NCI-H774 (cell line): ENCODE data around the gene NFIL3.
"Not testable (repeated sequence)": the region's sequence is repeated elsewhere in the genome, so short reads cannot be mapped to it uniquely, and the experiment has no call there.

Experiments
- DNase-seq: peaks from one replicate; lab custom pipeline; 2025; lab: John Stamatoyannopoulos, UW

NFIL3 gene

DNA sequence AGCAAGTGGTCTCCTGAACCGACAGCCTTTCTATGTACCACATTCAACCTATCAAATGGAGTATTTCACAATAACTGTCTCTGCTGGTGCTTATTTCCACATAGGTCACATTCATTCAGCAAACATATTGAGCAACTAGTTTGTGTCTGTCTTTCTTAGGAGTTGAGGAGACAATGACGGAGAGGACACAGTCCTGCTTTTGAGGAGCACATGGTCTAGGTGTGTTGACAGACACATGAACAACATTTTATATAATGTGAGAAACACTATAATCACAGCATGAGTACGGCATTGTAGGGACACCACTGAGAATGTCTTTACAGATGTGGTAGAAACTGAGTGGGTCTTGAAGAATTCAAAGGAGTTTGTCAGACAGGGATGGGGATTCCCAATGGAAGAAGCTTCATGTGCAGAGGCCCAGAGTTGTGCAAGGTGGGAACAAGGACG lies 28.5 kb downstream of the NFIL3 start:
- no peak for DNase-seq

DNA sequence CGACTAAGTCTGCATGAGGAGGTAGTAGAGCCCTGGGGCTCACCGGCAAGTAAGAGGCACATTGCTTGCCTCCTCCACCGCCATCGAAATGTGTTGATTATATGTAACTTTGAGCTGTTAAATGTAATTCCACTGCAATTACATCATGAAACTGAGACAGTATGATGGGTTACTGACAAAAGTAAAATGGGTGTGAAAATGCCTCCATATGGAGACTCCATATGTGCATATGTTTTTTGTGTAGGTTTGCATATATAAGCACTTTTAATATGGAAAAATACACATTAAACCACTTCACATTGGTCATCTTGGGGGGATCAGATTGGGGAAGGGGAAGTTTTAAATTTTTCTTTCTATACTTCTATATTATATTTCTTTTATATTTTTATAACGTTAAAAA lies 29.8 kb downstream of the NFIL3 start:
- DNase-seq: no peak

DNA sequence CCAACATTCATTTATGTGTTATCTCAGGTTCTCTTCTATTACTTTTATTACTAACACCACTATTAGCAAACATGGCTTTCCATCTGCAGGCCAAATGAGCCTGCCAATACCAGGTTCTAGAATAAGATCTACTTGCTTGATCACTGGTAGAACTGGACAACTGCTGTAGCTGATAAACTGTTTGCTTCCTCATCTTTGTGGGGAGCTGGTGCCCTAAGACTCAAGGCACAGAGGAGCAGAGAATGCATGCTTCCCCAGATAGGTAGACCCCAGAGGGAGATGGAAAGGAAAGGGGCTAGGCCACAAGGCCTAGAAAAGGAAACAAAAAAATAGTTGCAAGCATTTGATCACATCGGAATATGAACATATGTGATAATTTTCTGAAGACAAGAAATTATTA lies 31.2 kb downstream of the NFIL3 start:
- no peak for DNase-seq

DNA sequence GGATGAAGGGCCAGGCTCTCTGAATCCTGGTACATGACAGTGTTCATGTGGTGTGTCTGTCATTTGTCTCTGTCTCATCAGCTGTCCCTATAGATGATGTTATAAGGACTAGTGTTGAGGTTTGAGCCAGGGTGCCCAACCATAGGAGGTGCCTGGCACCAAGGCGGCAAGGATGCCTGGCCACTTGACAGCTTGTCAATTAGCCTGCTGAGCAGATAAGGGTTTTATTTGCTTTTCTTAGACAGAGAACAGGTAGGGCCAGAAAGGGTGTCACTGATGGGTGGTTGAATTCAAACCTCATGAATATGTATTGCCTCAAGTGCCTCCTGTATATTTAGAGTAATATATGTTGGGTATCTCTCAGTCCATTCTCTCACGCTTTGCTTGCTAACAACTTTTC lies 31.8 kb downstream of the NFIL3 start:
- DNase-seq: no peak

DNA sequence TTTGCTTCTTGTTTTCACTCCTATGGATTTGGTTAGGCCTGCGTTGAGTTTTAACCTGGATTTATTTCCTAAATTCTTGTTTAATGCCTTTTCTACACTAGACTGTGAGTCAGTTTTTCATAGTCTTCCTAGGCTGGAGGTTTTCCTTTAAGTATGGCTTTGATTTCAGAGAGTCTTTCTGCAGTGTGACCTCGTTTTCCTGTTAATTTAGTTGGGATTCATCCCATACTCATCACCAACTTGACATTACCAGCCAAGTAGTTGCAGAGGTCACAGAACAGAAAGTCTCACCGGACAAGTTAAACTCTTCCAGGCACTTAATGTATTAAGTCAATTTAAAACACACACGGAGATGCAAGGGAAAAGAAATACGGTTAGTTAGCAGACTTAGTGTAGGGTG lies 32.2 kb downstream of the NFIL3 start:
- DNase-seq: no peak

DNA sequence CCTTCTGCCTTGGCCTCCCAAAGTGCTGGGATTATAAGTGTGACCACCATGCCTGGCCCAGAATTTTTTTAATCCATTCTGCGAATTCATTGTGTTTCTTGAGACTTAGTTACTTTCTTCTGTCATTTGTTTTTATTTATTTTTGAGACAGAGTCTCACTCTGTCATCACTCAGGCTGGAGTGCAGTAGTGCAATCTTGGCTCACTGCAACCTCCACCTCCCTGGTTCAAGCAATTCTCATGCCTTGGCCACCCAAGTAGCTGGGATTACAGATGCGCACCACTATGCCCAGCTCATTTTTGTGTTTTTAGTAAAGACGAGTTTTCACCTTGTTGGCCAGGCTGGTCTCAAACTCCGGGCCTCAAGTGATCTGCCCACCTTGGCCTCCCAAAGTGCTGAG lies 33.9 kb downstream of the NFIL3 start:
- not testable (repeated sequence) for DNase-seq

DNA sequence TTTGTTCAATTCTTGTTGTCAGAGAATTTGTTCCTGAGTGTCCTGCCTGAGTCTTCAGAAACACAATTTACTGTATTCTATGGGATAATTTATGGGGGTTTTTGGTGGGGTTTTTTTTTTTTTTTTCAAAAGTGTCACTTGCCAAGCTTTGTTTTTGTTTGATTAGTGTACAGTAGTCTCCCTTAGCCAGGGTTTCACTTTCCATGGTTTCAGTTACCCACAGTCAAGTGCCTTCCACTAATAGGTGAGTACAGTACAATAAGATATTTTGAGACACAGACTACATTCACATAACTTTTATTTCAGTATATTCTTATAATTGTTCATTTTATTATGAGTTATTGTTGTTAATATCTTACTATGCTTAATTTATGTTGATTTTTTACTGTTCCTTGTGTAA lies 36.9 kb downstream of the NFIL3 start:
- DNase-seq: no peak

DNA sequence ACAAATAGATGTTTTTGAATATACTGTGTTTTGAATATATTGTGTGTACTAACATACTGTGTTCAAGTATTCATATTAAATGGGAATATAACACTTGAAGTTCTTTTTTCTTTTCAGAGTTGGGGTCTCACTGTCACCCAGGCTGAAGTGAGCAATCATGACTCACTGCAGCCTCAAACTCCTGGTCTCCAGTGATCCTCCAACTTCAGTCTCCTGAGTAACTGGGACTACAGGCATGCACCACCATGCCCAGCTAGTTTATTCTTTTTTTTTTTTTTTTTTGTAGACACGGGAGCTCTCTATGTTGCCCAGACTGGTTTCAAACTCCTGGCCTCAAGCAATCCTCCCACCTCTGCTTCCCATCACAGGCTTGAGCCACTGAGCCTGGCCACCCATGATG lies 38.7 kb downstream of the NFIL3 start:
- no peak for DNase-seq

DNA sequence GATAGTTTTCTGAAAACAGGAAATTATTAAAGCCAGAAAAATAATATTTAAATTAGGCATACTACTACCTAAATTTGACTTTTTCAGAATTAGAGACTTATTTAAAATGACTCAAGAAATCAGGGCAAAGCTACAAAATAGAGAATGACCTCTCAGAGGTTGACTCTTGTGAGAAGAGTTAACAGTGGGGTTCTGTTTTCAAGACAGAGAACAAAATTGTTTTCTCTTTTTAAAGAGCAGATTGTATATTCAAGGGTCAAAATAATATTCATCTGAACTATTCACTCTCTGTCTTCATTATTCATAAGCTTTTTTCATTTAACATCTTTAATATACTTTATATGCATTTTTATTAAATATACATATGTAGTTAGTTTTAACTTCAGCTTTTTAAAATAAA lies 40.1 kb downstream of the NFIL3 start:
- DNase-seq: no peak

DNA sequence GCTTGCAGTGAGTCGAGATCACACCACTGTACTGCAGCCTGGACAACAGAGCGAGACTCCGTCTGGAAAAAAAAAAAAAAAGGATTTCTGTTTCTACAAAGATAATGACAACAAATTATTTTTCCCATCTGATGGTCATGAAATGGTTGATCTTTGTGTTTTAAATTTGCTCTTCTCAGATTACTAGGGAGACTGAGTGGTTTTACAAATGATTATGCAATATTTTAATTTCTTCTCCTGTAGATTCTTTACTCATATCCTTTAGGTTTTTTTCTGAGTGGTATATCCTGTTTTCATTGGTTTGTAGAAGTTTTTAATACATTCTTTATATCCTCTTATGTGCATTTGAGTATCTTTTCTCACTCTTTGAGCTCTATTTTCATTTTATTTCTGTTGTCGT lies 41.3 kb downstream of the NFIL3 start:
- no peak for DNase-seq

DNA sequence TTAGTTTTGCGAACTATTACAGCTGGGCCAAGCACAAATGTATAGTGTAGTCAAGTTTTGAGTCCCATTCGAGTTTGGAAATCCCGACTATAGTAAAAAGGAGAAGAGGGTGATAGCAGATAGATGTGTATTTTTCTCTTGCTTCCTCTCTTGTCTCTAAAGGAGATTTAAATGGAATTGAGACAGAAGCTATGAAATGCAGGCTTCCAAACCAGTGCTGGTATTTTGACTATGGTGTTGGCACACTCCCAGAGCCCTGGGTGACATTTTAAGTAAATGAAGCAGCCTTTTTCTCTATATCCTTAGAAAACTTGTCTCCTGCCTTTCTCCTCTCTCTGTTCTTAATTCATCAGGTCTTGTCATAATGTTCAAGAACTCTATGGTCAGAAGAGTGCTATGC lies 44.2 kb downstream of the NFIL3 start:
- DNase-seq: no peak

DNA sequence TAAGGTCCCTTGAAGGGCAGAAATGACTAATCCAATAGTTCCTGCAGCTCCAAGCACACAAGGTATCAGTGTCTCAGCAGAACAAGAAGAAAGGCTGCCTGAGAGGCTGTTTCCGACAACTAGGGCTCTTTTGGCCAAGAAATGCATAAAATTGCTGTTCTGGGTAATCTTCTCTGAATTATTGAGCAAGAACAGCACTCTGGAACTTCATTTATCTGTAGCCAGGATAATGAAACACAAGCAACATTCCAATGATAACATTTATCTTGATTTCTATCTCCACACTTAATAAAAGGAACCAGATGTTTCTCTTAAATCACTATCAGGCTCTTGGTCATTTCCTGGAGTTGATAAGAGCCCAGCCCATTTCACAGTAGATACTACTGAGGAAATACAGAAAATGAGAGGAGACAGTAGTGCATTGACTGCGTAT lies 44.9 kb downstream of the NFIL3 start:
- DNase-seq: no peak

DNA sequence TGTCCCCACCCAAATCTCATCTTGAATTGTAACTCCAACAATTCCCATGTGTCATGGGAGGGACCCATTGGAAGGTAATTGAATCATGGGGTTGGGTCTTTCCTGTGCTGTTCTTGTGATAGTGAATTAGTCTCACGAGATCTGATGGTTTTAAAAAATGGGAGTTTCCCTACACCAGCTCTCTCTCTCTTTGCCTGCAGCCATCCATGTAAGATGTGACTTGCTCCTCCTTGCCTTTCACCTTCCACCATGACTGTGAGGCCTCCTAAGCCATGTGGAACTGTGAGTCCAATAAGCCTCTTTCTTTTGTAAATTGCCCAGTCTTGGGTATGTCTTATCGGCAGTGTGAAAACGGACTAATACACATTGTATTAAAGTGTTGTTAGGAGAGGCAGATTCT lies 45.6 kb downstream of the NFIL3 start:
- DNase-seq: not testable (repeated sequence)

DNA sequence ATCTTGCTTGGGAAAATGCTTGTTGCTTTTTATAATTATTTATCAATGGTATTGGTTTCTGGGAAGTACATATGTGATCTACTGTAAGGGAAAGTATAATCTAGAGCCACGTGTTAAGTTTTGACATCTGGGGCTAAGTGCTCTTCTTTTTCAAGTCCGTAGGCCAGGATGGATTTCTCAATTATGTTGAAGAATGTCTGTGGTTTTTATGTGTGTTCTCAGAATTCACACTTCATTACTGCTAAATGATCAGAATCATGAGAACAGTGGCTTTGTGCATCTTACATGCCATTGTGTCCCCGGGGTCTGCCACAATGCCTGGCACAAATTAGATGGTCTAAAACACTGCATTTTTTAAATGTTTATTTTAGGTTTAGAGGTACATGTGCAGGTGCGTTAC lies 47.4 kb downstream of the NFIL3 start:
- no peak for DNase-seq

DNA sequence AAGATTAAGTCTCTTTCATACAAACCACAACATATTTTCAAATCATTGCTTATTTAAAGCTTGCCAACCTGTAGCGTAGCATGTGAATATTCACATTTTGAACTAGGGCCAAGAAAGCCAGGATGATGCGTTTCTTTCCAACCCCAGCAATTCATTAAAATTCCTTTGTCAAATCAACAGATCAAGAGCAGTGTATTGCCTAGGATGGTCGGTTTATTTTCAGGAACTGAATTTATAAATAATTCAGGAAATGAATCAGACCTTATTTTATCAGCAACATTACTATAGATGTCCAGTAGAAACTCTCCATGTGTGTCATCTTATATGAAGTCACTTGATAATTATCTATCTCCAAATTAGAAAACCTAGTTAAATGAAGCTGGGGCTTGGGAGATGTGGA lies 48.7 kb downstream of the NFIL3 start:
- no peak for DNase-seq

DNA sequence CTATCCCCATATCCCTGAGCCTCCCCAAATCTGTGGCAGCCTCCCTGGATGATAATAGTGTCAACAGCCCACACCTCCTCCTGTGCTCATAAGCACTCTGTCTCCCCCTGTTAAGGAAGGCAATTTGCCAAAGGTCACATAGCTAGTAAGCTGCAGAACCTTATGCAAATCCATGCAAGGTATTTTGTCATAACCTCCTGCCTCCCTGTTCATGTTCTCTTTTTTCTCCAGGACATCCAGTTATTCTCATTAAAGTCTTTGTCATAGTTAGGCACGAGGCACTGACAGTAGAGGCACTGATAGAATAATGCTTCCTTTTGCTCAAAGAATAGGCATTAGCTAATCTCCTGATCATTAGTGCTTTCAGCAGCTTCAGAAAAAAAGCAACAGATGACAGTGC lies 51.7 kb downstream of the NFIL3 start:
- DNase-seq: no peak

DNA sequence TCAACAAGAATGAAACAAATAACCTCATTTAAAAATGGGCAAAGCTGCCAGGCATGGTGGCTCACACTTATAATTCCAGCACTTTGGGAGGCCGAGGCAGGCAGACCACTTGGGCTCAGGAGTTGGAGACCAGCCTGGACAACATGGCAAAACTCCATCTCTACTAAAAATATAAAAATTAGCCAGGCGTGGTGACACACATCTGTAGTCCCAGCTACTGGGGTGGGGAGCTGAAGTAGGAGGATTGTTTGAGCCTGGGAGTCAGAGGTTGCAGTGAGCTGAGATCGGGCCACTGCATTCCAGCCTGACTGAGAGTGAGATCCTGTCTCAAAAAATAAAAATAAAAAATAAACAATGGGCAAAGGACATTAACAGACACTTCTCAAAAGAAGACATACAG lies 53.6 kb downstream of the NFIL3 start:
- DNase-seq: not testable (repeated sequence)

DNA sequence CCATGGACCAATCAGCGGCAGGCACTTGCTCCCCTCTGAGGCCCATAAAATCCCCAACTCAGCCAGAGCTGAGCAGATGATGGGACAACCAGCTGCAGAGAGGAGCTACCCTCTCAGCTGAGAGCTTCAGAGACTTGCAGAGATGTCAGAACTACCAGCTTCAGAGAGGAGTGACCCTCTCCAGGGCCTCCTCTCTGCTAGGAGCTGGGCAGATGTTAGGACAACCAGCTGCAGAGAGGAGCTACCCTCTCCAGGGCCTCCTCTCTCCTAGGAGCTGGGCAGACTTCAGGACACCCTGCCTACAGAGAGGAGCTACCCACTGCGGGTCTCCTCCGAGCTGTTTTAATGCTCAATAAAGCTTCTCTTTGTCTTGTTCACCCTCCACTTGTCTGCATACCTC lies 58.9 kb downstream of the NFIL3 start:
- no peak for DNase-seq

DNA sequence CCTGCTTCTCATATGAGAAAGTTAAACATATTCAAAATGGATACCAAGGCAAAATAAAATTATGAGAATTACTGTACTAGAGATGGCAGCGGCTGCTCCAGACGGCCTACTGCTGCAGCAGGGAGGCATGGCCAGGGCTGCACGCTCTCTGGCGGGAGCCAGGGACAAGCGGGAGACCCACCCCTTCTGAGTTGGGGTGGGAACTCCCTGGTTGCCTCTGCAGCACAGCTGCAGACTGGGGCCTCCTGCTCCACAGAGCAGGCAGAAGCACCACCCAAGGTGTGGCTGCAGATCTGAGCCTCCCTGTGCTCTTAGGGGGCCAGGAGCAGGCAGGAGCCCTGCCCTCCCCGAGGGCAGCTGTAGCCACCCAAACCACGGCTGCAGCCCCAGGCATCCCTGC lies 59.6 kb downstream of the NFIL3 start:
- DNase-seq: no peak

DNA sequence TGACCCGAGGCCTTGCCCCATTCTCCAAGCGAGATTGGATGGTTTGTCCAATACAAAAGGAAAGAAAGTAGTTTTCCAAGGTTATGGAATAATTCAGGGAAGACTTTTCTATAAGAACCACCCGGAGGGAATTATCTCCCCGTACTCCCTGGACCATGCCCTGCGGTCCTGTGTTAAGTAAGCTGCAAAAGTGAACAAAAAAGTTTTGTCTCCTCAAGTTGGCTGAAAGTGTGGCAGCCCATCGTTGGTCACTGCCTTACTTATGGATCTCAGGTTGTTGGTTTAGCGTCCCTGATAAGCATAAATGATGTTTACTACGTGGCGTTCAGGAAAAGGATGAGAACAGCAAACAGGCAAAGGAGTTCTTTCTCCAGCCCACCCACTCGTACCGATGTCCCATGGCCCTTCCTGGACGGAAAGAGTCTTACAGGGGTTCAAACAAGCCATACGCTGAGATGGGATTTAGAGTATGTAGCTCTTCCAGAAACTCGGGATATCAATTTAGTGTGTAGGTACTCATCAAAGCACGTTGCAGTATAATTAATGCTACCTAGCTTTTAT lies 61.5 kb downstream of the NFIL3 start:
- DNase-seq: no peak

DNA sequence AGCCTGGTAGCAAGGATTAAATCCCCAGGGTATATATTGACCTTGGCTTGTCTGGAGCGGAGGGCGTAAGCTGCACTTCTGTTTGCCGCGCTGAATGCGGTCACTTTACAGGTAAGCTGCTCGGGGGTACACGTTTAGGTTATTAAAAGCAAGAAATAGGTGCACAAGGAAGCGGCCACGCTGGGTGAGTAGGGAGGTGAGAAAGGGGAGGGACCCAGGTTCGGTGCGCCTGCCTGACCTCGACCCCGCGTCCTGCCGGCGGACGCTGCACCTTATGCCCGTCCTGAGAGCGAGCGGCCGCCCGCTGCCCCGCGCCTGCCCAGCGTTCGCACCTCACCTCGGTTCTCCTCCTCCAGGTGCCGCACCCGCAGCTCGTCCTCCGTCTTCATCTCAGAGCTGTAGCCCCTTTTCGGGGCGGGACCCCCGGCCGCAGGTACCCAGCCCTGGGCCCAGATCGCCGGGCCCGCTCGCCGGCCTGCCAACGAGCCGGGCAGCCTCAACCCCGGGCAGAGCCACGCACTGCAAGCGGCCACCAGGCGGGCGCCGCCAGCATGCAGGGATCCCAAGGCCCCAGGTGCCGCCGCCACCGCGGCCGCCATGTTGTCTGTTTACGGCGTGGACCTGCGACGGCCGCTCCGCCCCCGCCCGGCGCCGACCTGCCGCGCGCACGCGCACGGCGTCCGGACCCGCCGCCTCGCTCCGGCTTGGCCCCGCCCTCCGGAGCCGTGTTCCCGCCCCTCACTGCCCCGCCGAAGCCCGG lies 62.2 kb downstream of the NFIL3 start, which contains the start of gene AUH:
AUH (minus strand) TSS at position 628 of the 760 bp plus-strand sequence; CDS start at position 599, 29 bp downstream.
- peak; percentile 75 for DNase-seq

DNA sequence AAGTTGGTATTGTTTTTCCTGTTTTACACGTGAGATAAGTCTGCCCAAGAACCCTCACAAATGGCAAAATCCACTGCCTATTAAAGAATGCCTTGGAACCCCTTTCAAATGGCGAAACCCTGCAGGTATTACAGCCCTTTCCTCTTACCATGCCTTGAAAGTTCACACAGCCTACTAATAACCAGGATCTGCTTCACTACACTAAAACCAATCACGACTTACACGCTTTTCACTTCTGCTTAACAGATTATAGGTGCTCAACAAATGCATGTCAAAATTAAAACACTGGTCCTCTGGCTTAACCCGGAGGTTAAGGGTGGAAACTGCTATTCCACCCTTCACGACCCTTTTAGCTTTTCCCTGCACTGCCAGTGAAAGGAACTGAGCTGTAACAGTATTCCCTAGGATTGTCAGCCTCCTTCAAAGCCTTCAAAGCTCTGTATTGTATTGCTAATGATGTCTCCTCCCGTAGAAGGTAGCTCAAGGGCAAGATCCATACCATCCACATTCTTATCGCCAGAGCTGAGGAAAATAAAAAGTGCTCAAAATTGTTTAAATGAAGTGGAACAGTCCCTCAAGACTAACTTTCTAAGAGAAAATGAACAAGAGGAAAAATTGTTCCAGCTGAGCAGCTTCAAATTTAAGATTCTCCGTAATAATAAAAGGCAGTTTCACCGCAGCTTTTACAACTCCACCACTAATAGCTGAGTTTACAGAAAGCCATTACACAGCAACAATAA lies 62.9 kb downstream of the NFIL3 start:
- DNase-seq: no peak
